DOHH2 (cell line): ENCODE results near the gene PDE7B.

Experiments
- H3F3A ChIP-seq: fragments of 200-600 bp; sonication (generic), shearing (Covaris generic); 2 replicates; pipeline ENCODE4 v1.6.0; 2016; ENCODE audit warnings: antibody characterized with exemption, mild to moderate bottlenecking; ENCODE audit not compliant: control insufficient read depth, insufficient read depth
- H3K27ac ChIP-seq: fragments of 200-600 bp; sonication (generic); 2 replicates; pipeline ENCODE4 v1.5.1; 2014; ENCODE audit warnings: low read depth, mild to moderate bottlenecking, low read length, moderate library complexity
- H3K27me3 ChIP-seq: fragments of 200-600 bp; sonication (generic); 2 replicates; pipeline ENCODE4 v1.6.1; 2014; ENCODE audit warnings: mild to moderate bottlenecking, low read length, mixed read lengths; ENCODE audit not compliant: control insufficient read depth
- H3K36me3 ChIP-seq: fragments of 200-600 bp; sonication (generic); 2 replicates; pipeline ENCODE4 v1.6.1; 2014; ENCODE audit warnings: mild to moderate bottlenecking, low read length, moderate library complexity, mixed read lengths; ENCODE audit not compliant: control insufficient read depth
- H3K4me1 ChIP-seq: fragments of 200-600 bp; sonication (generic); 2 replicates; pipeline ENCODE4 v1.6.1; 2014; ENCODE audit warnings: mild to moderate bottlenecking, low read length, mixed read lengths; ENCODE audit not compliant: control insufficient read depth
- H3K4me2 ChIP-seq: fragments of 200-600 bp; sonication (generic); 2 replicates; pipeline ENCODE4 v1.6.0; 2014; ENCODE audit warnings: mild to moderate bottlenecking, low read length, moderate library complexity
- H3K4me3 ChIP-seq: fragments of 200-600 bp; sonication (generic); 2 replicates; pipeline ENCODE4 v1.5.1; 2014; ENCODE audit warnings: mild to moderate bottlenecking, low read length, mixed read lengths
- H3K79me2 ChIP-seq: fragments of 200-600 bp; sonication (generic); 2 replicates; pipeline ENCODE4 v1.6.1; 2014; ENCODE audit warnings: mild to moderate bottlenecking, low read length, mixed read lengths; ENCODE audit not compliant: control insufficient read depth
- H3K9me2 ChIP-seq: fragments of 200-600 bp; sonication (generic); replicated peaks from 2 replicates; pipeline ENCODE4 v1.6.1; 2014; ENCODE audit warnings: mild to moderate bottlenecking, low read length, mixed read lengths; ENCODE audit not compliant: control insufficient read depth
- H3K9me3 ChIP-seq: fragments of 200-600 bp; sonication (generic); 2 replicates; pipeline ENCODE4 v1.6.1; 2014; ENCODE audit warnings: antibody characterized with exemption, low read length, mixed read lengths; ENCODE audit not compliant: control insufficient read depth, insufficient read depth
- H4K20me1 ChIP-seq: fragments of 200-600 bp; sonication (generic); 2 replicates; pipeline ENCODE4 v1.6.0; 2014; ENCODE audit warnings: low read depth, mild to moderate bottlenecking, antibody characterized with exemption, low read length, moderate library complexity; ENCODE audit not compliant: control insufficient read depth, insufficient read depth
- CTCF ChIP-seq: fragments of 200-600 bp; sonication (generic); IDR thresholded peaks from one replicate; pipeline ENCODE4 v1.5.1; 2014; ENCODE audit warnings: antibody characterized with exemption, mild to moderate bottlenecking, low read depth, low read length; ENCODE audit not compliant: poor library complexity, severe bottlenecking
- EZH2phosphoT487 ChIP-seq: fragments of 200-600 bp; sonication (generic); IDR thresholded peaks from 2 replicates; pipeline ENCODE4 v1.6.1; 2017; ENCODE audit warnings: borderline replicate concordance, mild to moderate bottlenecking, antibody characterized with exemption, low read length, moderate library complexity, mixed read lengths

PDE7B gene

GRCh38 chr6:136038531-136038930 lies 187.0 kb downstream of the PDE7B start:
- Histone ChIP-seq H3K9me2 (no peaks in the 10 kb centered on the region), H4K20me1 (no peaks in the 10 kb centered on the region), H3K27me3 (peaks cover 6% of the 10 kb centered on the region; the same call in 1 of the 2 replicates), H3K4me2 (no peak overlapping the region), H3K4me1 (no peaks in the 10 kb centered on the region), H3K36me3 (no peaks in the 10 kb centered on the region), H3K79me2 (no peaks in the 10 kb centered on the region), H3K27ac (no peak overlapping the region), H3K9me3 (no peaks in the 10 kb centered on the region), H3F3A (no peaks in the 10 kb centered on the region), H3K4me3 (no peak overlapping the region)
- no peak for TF ChIP-seq EZH2phosphoT487
- no peak for TF ChIP-seq CTCF

- H3K27ac ChIP-seq: no peak overlapping the region
- no peak overlapping the region for H3K4me2 ChIP-seq
- no peak overlapping the region for H3K4me3 ChIP-seq
- no peaks in the 10 kb centered on the region for H3F3A ChIP-seq
- no peaks in the 10 kb centered on the region for H3K9me3 ChIP-seq
- H3K36me3 ChIP-seq: no peaks in the 10 kb centered on the region
- H4K20me1 ChIP-seq: no peaks in the 10 kb centered on the region
- H3K79me2 ChIP-seq: no peaks in the 10 kb centered on the region
- no peaks in the 10 kb centered on the region for H3K4me1 ChIP-seq
- no peaks in the 10 kb centered on the region for H3K9me2 ChIP-seq
- peaks cover 6% of the 10 kb centered on the region; the same call in 1 of the 2 replicates for H3K27me3 ChIP-seq
- no peak for TF ChIP-seq CTCF
- no peak for TF ChIP-seq EZH2phosphoT487
Measured at GRCh38 chr6:136039185-136039584, 187.7 kb downstream of the PDE7B start.

GRCh38 chr6:136050475-136050874 lies 199.0 kb downstream of the PDE7B start:
- no peaks in the 10 kb centered on the region for H3K27me3 ChIP-seq
- H3K4me2 ChIP-seq: no peak overlapping the region
- no peaks in the 10 kb centered on the region for H3K79me2 ChIP-seq
- H3K9me3 ChIP-seq: no peaks in the 10 kb centered on the region
- no peaks in the 10 kb centered on the region for H3K9me2 ChIP-seq
- no peak overlapping the region for H3K27ac ChIP-seq
- no peaks in the 10 kb centered on the region for H3K4me1 ChIP-seq
- H3F3A ChIP-seq: no peaks in the 10 kb centered on the region
- H3K36me3 ChIP-seq: no peaks in the 10 kb centered on the region
- H4K20me1 ChIP-seq: no peaks in the 10 kb centered on the region
- no peak overlapping the region for H3K4me3 ChIP-seq
- no peak for TF ChIP-seq CTCF
- no peak for TF ChIP-seq EZH2phosphoT487
